ENCODE results near the gene TELO2. TPM values are rescaled to one million over a fixed set of nuclear protein-coding genes. Genes with fewer than 3 reads are reported as not detected.
"Not testable (repeated sequence)": the region's sequence is repeated elsewhere in the genome, so short reads cannot be mapped to it uniquely, and the experiment has no call there.

Gene TELO2
- total RNA-seq, 4 donors from 2014 or later: 12.7 to 38.5 (median 22.2) TPM

DNA sequence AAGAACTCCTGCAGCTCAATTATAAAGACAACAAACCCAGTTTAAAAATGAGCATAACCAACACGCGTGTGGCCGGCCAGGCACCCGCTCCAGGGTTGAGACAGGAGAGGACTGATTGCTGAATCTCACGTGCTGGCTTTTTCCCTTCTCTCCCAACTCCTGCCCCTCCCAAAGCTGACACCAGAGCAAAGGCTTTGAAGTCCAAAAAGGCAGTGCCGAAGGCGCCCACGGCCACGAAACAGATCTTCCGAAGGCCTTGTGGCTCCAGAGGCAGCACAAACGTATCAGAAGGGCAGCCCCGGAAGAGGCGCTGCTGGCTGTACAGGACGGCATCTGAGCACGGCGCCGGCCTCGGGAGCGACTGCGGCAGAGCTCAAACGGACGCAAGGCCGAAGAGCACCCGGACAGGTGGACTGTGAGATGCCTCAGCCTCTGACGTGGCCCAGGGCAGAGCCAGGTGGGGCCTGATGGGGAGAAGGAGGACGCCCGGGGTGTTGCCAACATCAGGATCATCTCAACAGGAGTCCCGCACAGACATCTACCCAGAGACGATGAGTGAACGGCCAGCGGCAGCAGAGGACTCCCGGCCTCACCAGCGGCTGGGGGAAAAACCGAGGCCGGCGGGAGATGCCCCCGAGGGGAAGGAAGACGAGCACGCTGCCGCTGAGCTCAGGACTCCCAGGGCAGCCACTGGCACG lies 28.8 kb upstream of the TELO2 start:
- DNase-seq (ENCODE audit: low spot score) (no peak), ATAC-seq (ENCODE audit: low FRiP score) (no peak)
- TF ChIP-seq, protein P1, sequence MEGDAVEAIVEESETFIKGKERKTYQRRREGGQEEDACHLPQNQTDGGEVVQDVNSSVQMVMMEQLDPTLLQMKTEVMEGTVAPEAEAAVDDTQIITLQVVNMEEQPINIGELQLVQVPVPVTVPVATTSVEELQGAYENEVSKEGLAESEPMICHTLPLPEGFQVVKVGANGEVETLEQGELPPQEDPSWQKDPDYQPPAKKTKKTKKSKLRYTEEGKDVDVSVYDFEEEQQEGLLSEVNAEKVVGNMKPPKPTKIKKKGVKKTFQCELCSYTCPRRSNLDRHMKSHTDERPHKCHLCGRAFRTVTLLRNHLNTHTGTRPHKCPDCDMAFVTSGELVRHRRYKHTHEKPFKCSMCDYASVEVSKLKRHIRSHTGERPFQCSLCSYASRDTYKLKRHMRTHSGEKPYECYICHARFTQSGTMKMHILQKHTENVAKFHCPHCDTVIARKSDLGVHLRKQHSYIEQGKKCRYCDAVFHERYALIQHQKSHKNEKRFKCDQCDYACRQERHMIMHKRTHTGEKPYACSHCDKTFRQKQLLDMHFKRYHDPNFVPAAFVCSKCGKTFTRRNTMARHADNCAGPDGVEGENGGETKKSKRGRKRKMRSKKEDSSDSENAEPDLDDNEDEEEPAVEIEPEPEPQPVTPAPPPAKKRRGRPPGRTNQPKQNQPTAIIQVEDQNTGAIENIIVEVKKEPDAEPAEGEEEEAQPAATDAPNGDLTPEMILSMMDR (IDR thresholded peaks at IDR 0.05): no peak

GRCh38 chr16:1464894-1465566 lies 28.1 kb upstream of the TELO2 start:
- DNase-seq (ENCODE audit: low spot score): no peak
- no peak for ATAC-seq (ENCODE audit: low FRiP score)
- TF ChIP-seq, protein P1 (IDR thresholded peaks at IDR 0.05): no peak

DNA sequence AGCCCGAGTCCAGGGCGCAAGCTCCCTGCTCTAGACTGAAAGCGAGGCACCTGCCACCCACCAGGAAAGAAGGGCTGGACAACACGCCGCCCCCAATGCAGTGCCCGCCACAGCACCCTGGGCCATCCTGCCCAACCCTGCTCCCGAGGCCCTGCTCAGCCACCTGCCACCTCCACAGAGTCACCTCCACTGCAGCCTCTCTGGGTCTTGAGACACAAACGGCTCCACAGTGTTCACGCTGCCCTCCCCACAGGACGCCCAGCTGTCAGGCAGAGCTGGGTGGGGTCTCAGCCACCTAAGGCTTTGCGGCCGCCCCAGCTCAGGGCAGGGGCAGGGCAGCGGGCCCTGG lies 27.6 kb upstream of the TELO2 start:
- TF ChIP-seq, protein P1 (IDR thresholded peaks at IDR 0.05): no peak
- ATAC-seq (ENCODE audit: low FRiP score): no peak
- DNase-seq (ENCODE audit: low spot score): no peak

DNA sequence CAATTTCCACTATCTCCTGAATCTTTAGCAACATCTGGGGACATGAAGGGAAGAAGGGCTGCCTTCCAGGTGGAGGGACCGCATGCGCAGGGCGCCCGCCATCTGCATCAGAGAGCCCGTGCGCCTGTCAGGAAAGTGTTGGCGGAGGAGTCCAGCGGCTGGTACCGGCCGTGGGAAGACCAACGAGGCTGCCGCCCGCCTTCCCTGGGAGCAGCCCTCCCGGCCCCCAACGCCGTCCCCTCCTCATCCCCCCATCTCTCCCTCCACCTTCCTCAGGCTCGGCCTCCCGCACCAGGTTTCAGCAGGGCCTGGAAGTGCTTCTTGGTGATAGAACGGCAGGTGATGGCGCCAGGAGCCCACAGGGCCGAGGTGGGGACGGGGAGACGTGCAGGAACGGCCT lies 27.1 kb upstream of the TELO2 start:
- no peak for DNase-seq (ENCODE audit: low spot score)
- TF ChIP-seq, protein P1 (IDR thresholded peaks at IDR 0.05): no peak
- no peak for ATAC-seq (ENCODE audit: low FRiP score)

GRCh38 chr16:1466968-1467521 lies 26.1 kb upstream of the TELO2 start:
- ATAC-seq (ENCODE audit: low FRiP score) (no peak), DNase-seq (ENCODE audit: low spot score) (no peak)
- TF ChIP-seq, protein P1 (IDR thresholded peaks at IDR 0.05): no peak

DNA sequence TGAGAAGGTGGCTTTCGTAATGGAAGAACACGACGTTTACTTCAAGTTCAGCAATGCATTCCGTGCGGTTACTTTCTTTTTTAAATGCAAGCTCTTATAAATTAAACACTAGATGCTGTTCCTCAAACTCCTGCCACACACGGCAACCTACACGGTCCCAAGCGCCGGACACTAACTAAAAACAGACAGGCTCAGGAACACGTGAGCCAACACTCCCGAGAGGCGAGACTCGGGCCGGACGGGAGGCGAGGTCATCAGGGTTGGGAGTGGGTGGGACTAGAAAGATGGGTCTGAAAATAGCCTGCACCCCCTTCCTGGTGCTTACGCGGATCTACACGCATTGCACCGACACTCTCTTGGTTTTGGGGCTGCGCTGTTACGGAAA lies 24.7 kb upstream of the TELO2 start:
- no peak for DNase-seq (ENCODE audit: low spot score)
- TF ChIP-seq, protein P1 (IDR thresholded peaks at IDR 0.05): no peak
- ATAC-seq (ENCODE audit: low FRiP score): no peak

GRCh38 chr16:1469141-1469540 lies 24.0 kb upstream of the TELO2 start:
- DNase-seq (ENCODE audit: low spot score); ATAC-seq (ENCODE audit: low FRiP score): not testable (repeated sequence)

Data from omental fat pad (tissue), 4 donors.